Prostate gland (tissue), 2 donors: ENCODE results near the gene FBXW8. TPM values are rescaled to one million over a fixed set of nuclear protein-coding genes. Genes with fewer than 3 reads are reported as not detected.

Source experiments
- DNase-seq: peaks from one replicate; pipeline ENCODE4 v3.0.0-alpha.2; 2019; ENCODE audit warnings: low spot score
- H3K27ac ChIP-seq, 2 donors: fragments of 200-600 bp; sonication (generic); 2 replicates each; pipeline ENCODE4 v1.5.1; 2017 to 2019
- H3K27me3 ChIP-seq: fragments of 200-600 bp; sonication (generic); replicated peaks from 2 replicates; pipeline ENCODE4 v1.5.1; 2019; ENCODE audit not compliant: insufficient read depth
- H3K36me3 ChIP-seq, 2 donors: fragments of 200-600 bp; sonication (generic); 1 replicate in 1 of 2; 2 replicates in 1 of 2; pipeline versions ENCODE4 v1.5.1 to v1.8.1; 2017 to 2019
- H3K4me1 ChIP-seq: fragments of 200-600 bp; sonication (generic); replicated peaks from 2 replicates; pipeline ENCODE4 v1.5.1; 2019
- H3K4me3 ChIP-seq, 2 donors: fragments of 200-600 bp; sonication (generic); 2 replicates each; pipeline ENCODE4 v1.5.1; 2017 to 2019
- H3K9me3 ChIP-seq: fragments of 200-600 bp; sonication (generic); 2 replicates; pipeline ENCODE4 v1.5.1; 2017
- POLR2A ChIP-seq: fragments of 450-650 bp; IDR thresholded peaks from one replicate; pipeline ENCODE4 v1.6.1; 2016; ENCODE audit warnings: antibody characterized with exemption, mild to moderate bottlenecking
- POLR2AphosphoS5 ChIP-seq: sonication (generic); formaldehyde crosslinking; IDR thresholded peaks from one replicate; pipeline ENCODE4 v1.6.1; 2017; ENCODE audit warnings: antibody characterized with exemption
- WGBS: methylation state at CpG from one replicate; pipeline ENCODE4 v1.1.5; 2018; 5-methylcytosine and 5-hydroxymethylcytosine counted together
- intact Hi-C: fragments of 100-400 bp; cut with DNase I; formaldehyde crosslinking; loops from one replicate; pipeline ENCODE4 v1.14.2; 2022
- total RNA-seq, 2 donors: library from RNA; depleted of rRNA; stranded (reverse); fragments of >200 nt; gene quantifications; one replicate each; pipeline ENCODE4 v1.1.0, GENCODE V29; 2016
- TF ChIP-seq, protein P1 (sequence below), 4 experiments: fragments of 200-600 bp in 2 of 4; fragments of 450-650 bp in 2 of 4; sonication (generic) in 2 of 4; IDR thresholded peaks; 1 replicate in 3 of 4; 2 replicates in 1 of 4; pipeline ENCODE4 v1.5.1; 2016 to 2019; ENCODE audit warnings: antibody characterized with exemption in 4 of 4, mild to moderate bottlenecking in 2 of 4, moderate library complexity in 2 of 4

The FBXW8 gene
- total RNA-seq, 2 donors from 2014 or later: 20.8 to 26.7 TPM

DNA sequence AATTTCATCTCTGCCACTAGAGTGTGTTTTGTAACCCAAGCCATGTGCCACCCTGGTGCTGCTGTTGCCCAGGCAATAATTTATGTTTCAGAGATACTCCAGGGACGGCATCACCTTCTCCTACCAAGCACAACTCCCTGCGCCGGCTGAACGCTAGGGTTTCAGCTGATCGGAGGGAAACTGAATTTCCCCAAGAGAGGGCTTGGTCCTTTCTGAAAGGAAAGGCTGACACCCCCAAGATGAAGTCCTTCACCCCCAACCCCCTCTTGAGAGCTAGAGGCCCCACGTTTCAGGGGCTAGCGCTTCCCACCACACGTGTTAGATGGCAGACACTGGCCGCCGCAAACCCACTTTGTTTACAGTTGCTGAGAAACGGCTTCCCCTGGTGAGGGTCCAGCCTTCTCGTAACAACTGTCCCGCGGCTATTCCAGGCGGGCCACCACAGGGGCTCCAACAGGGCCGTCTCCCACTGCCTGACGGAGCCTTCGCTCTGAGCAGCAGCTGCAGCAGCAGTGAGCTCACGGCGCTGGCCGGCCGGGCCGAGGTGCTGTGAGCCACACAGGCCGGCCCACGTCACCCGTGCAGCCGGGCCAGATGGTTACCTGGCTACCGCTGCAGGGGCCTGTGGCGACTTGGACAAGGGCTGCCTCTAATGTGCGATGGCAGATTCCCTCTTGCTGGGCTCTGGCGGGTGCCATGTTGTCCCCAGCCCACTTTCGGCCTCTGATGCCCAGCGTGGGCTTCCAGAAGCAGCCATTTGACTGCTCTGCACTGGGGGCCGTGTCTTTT, 122.0 kb downstream of the FBXW8 start:
- no peak for DNase-seq
- Histone ChIP-seq H3K36me3 (no peaks in the 10 kb centered on the region), H3K27ac (no peak overlapping the region), H3K27me3 (no peaks in the 10 kb centered on the region), H3K4me3 (no peak overlapping the region), H3K4me1 (no peaks in the 10 kb centered on the region), H3K9me3 (no peaks in the 10 kb centered on the region)
- TF ChIP-seq POLR2AphosphoS5 (no peak), POLR2A (no peak)
- TF ChIP-seq, protein P1, sequence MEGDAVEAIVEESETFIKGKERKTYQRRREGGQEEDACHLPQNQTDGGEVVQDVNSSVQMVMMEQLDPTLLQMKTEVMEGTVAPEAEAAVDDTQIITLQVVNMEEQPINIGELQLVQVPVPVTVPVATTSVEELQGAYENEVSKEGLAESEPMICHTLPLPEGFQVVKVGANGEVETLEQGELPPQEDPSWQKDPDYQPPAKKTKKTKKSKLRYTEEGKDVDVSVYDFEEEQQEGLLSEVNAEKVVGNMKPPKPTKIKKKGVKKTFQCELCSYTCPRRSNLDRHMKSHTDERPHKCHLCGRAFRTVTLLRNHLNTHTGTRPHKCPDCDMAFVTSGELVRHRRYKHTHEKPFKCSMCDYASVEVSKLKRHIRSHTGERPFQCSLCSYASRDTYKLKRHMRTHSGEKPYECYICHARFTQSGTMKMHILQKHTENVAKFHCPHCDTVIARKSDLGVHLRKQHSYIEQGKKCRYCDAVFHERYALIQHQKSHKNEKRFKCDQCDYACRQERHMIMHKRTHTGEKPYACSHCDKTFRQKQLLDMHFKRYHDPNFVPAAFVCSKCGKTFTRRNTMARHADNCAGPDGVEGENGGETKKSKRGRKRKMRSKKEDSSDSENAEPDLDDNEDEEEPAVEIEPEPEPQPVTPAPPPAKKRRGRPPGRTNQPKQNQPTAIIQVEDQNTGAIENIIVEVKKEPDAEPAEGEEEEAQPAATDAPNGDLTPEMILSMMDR (IDR thresholded peaks at IDR 0.05): no peak
- 51% methylated on average over 30 of the region's 34 CpGs for WGBS
- intact Hi-C loops: no loop called here

DNA sequence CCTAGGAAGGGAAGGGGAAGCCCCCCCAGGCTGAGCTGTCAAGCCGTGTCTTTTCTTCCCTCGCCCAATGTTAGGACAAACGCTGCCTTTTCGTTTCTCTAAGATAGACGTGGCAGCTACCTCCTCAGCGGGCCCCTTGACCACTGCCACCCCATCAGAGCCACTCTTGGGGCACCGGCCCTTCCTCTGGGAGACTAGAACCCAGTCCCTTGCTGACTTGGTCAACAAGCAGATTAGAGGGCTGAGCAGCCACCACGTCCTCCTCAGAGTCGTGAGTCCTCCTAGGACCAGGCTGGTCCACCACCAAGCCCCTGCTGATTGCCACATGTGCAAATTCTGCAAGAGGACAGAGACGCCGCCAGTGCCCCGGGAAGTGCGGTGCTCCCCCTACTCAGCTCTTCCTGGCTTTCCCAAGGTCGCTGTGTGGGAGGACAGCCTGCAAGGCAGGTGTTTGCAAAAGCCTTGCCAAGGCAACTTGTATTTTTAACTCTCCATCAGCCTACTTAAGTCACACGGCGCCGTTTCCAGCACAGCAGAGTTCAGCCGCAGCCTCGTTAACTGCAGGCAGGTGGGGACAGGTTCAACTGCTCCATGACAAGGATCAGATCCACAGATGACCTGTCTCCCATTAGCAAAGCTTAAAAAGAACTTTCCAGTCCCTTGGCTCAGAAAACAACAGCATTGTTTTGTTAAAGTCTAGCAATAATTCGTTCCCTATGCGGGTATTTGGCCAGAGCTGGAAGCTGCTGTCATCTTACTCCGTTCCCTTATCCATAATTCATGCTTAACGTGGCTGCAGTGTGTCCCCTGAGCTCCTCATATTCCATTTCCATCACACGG, 122.9 kb downstream of the FBXW8 start:
- TF ChIP-seq POLR2A: no peak
- TF ChIP-seq POLR2AphosphoS5: peak; percentile 38
- TF ChIP-seq, protein P1 (IDR thresholded peaks at IDR 0.05): no peak
- no peaks in the 10 kb centered on the region for H3K36me3 ChIP-seq
- intact Hi-C loops: no loop called here
- H3K9me3 ChIP-seq: no peaks in the 10 kb centered on the region
- no peak overlapping the region for H3K4me3 ChIP-seq
- 33% methylated on average over 20 of the region's 24 CpGs for WGBS
- no peak overlapping the region for H3K27ac ChIP-seq
- peak; percentile 53 for DNase-seq
- H3K4me1 ChIP-seq: no peaks in the 10 kb centered on the region
- no peaks in the 10 kb centered on the region for H3K27me3 ChIP-seq

DNA sequence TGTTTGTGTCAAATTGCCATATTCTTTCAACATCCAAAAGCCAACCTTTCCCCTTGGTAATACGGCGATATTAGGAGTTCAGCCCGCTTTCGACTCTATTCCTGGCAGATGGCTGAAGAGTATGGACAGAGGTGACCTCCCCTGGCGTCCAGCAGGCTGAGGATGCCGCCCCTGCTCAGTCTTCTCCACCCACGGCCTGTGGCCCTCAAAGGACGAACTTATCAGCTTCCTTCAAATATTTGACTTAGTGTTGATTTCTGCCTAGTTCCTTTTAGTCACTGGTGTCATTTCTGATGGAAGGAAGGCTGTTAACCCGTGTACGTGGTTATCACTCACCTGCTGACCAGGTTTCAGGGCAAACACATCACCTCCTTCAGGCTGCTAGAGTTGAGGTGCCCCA, 123.5 kb downstream of the FBXW8 start:
- WGBS: 68% methylated on average over 10 of the region's 10 CpGs
- Histone ChIP-seq H3K27ac (no peak overlapping the region), H3K9me3 (no peaks in the 10 kb centered on the region), H3K36me3 (no peaks in the 10 kb centered on the region), H3K27me3 (no peaks in the 10 kb centered on the region), H3K4me1 (no peaks in the 10 kb centered on the region), H3K4me3 (no peak overlapping the region)
- DNase-seq: no peak
- TF ChIP-seq, protein P1 (IDR thresholded peaks at IDR 0.05): no peak
- no peak for TF ChIP-seq POLR2AphosphoS5
- TF ChIP-seq POLR2A: no peak
- intact Hi-C loops: no loop called here

DNA sequence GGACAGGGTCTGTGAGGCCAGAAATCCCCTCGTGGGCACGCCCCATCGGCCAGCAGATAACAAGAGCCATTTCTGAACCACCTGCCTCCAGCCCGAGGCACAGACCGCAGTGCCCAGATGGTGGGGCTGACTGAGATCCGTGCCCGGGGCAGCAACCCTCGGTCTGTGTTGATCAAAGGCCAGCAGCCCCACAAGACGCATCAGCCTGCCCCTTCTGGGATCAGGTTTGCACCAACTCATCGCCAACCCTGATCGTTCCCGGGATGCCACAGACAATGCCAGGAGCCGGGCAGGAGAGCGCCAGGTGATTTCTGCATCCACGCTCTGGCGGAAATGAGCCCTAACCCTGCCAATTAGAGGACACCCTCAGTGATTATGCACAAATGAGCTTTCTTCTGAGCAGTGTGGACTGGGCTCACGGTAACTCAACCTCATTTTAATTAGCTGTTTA, 124.0 kb downstream of the FBXW8 start:
- Histone ChIP-seq H3K9me3 (no peaks in the 10 kb centered on the region), H3K4me1 (no peaks in the 10 kb centered on the region), H3K36me3 (no peaks in the 10 kb centered on the region), H3K27ac (no peak overlapping the region), H3K4me3 (no peak overlapping the region), H3K27me3 (no peaks in the 10 kb centered on the region)
- no peak for DNase-seq
- TF ChIP-seq POLR2AphosphoS5: no peak
- TF ChIP-seq, protein P1 (IDR thresholded peaks at IDR 0.05): no peak
- no peak for TF ChIP-seq POLR2A
- 74% methylated on average over 16 of the region's 17 CpGs for WGBS
- intact Hi-C loops: no loop called here
